NCI-H2029 treated with DMSO at 0.1 percent for 48 hours (cell line): ENCODE results near the gene COPS9.

ENCODE experiments used
- DNase-seq: peaks from one replicate; lab custom pipeline; 2025; lab: John Stamatoyannopoulos, UW

The COPS9 gene

DNA sequence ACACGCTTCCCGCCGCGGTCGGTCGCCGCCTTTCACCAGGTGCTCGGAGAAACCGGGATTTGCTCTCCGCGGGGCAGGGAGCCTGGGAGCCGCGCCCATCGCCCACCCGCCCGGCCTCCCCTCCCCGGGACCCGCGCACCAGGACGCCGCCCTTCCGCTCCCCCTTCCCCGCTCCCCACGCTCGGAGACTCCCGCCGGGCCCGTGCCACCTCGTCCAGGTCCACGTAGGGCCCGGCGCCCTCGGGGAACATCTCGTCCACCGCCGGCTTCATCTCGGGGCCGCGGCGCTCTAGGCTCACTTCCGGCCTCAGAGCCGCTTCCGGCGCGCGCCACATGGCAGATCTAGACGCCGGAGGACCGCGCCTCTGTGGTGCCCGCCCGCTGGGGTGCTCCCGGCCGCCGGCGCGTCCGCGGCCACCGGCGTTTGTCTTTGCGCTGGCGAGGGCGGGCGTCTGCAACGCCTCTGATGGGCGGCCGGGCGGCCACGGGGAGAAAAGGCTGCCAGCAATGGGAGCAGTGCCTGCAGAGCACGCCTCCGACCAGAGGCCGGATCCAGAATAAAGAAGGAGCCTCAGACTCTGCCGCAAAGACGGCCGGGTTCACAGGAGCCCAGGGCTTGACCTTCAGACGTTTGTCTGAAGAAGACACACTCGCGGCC lies at the start of gene COPS9:
Gene COPS9 (minus strand): TSS at position 293 of the 658 bp plus-strand sequence. CDS start 21 bp downstream, at position 272.
- DNase-seq, result peak; percentile 37

DNA sequence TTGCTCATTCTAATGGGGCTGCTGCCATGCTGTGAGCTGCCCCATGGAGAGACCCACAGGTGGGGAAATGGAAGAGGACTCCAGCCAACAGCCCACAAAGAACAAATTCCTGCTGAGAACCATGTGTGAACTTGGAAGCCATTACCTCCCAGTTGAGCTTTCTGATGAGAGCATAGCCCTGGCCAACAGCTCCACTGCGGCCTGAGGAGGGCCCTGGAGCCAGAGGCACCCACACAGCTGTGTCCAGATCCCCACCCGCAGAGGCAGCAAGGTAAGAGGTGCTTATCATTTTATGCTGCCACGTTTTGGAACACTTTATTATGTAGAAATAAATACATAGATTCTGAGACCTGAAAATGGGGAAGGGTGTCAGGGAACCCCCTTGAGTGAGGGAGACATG lies 48.6 kb upstream of the COPS9 start:
- DNase-seq, result no peak

DNA sequence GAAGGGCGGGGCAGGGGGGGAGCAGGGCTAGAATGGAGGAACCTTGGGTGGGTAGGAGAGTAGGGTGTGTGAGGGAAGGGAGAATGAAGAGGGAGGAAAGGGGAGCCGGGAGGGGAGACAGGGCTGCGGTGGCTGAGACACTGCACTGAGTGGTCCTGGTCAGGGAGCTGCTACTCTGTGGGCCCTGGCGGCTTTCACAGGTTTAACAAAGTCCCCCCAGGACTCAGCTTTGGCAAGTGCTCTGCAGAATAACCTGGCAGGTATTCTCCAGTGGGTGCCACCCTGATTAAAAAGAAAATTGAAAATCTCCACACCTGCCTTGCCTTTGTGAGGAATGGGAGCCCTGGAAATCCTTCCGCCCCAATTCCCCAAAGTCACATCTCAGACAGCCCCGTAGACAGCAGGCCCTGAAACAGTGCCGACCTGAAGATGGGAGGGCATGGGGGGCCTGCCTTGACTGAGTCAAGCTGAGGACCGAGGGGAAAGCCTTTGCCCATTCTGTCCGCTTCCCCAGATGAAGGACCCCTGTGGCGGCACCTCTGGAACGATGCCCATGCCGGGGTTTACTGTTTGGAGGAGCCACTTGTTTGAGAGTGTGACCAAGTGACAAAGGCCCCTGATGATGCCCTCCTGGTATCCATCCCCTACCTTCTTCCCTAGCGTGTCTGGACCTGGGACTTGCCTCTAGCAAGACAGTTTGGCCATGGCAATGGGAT lies 47.9 kb upstream of the COPS9 start:
- DNase-seq, result no peak

DNA sequence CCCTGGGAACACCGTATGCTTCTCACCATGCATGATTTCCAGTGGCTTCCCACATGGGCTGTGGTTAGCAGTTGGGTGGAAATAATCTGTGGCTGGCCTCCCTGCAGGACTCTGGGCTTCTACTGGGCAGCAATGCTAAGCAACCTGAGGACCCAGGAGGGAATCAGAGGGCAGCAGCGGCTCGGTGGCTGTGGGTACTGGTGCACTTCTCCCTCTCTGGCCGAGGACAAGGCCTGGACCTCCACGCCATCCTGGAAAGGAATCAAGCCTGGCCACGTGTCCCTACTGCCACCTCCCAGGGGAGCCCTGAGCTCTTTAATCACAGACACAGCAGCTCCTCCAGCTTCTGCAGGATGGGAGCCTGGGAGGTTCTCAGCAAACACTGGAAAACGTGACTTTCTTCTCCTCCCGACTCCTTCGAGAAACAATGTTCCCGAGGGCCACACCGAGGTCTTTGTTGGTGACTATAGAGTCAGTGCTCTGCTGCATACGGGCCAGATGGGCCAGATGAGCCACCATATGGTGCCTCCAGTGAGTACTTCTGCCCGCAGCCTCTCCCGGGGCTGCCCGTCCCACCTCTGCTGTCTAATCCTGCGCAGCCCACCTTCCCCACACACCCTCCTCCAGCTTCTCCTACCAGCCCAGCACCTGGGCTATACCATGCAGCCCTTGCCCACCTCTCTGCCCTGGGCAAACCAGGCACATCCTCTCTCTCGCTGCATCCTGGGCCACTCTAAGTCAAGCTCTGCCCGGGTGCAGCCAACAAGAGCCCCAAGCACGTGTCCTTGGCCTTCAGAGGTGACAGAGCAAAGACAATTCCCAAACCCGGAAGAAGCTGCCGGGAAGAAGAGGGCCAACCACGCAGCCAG lies 47.1 kb upstream of the COPS9 start:
- DNase-seq, result no peak

- no peak for DNase-seq
Observed at GRCh38 chr2:240182476-240182875, 46.4 kb upstream of the COPS9 start.

- DNase-seq, result no peak
Observed at GRCh38 chr2:240182001-240182400, 45.9 kb upstream of the COPS9 start.

DNA sequence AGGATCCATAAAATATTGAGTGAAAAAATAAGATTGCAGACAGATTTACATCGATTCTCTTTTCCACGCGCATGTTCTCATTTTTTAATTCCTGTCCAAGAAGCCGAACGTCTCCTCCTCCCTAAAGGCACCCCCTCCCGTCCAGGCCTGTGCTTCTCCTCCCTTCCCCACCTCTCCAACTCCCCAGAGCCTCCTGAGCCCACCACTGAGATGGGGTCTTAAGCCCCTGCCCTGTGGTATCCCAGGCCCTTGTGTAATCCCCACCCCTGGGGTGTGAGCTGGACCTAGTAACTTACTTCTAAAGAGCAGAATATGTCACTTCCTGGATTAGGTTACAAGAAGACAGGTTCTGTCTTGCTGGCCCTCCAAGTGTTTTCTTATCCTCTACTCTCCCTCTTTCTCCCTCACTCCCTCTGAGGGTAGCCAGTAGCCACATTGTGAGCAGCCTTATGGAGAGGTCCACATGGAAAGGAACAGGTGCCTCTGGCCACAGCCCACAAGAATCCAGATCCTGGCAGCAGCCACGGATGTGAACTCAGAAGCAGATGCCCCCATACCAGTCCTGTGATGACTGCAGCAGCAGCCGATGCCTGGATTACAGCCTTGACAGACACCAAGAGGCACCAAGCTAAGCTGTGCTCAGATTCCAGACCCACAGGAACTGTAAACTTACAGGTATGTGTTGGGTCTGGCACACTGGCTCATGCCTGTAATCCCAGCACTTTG lies 44.0 kb upstream of the COPS9 start:
- DNase-seq, result no peak

DNA sequence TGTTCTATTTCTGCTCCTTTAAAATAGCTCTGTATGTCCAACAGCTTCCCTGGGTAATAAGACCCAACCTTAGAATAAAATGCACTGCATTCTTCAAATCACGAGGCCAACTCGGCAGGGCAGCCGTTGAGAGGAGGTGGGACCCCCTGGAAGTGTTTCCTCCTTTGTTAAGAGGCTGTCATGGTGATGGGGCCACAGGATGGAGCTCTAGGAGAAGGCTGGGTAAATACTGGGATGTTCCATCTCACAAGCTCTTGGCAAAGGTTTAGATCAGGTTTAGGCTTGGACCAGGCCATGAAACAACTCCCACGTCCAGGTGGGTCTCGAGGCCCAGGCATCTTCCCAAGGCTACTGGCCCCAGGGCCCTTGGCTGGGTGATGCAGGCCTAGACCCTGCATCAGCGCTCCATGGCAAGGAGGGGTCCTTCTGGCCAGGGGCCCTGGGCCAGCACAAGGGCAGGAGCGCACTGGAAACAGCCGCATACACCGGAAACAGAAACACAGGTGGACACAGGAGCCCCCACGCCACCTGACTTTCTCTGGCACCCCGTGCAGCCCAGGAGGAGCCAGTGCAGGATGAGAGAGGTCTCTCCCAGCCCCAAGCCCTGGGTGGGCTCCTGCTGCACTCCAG lies 43.2 kb upstream of the COPS9 start:
- DNase-seq, result no peak

DNA sequence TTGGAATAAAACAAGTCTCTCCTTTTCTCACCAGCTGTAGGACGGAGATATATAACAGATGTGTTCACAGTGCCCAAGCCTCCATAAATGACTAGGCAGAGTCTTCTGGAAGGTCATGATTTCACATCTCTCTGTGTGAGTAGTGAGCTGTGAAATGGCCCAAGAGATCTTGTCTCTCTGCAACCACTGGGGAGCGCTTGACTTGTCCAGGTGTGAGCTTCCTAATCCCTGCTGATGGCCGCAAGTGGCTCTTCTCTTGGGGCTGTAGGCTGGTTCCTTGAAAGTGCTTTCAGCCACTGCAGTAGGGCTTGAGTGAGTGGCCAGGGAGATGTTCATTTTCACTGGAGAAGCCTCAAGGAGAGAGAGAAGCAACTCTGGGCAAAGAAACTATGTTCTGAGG lies 42.5 kb upstream of the COPS9 start:
- DNase-seq, result no peak

GRCh38 chr2:240174496-240174895 lies 38.4 kb upstream of the COPS9 start:
- DNase-seq, result no peak

DNA sequence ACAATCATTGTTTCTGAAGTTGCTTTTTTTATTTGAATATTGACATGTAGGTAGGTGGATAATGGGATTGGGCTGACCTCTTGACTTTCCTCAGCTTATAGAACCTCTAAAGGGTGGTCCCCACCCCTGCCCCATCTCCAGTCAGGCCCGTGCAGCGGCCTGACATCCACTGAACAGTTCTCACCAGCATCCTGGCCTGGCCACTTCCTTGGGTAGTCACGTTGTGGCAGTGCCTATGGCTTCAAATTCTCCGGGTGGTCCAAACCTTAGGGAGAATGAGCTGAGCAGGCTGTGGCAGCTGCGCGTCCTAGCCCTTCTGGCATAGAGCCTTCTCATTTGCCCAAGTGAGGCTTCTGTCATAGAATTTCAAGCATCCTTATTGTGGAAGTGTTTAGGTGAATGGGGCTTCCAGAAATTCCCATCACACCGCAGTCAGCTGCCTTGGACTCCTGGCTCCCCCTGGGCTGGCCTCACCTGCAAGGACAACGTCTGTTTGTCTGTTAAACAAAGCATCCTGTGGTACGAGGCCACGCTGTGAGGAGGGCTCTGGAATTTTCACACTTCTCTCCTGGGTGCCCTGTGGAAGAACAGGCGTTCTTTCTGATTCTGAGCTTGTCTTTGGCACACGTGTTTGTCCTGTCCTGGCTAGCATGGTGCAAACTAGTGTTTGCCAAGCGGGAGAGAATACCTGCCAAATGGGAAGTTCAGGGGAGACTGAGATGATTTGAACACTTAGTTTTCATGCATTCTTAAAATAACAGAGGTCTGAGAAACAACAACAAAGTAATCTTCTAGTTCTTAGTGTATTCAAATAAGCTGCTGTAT lies 36.2 kb upstream of the COPS9 start:
- no peak for DNase-seq

DNA sequence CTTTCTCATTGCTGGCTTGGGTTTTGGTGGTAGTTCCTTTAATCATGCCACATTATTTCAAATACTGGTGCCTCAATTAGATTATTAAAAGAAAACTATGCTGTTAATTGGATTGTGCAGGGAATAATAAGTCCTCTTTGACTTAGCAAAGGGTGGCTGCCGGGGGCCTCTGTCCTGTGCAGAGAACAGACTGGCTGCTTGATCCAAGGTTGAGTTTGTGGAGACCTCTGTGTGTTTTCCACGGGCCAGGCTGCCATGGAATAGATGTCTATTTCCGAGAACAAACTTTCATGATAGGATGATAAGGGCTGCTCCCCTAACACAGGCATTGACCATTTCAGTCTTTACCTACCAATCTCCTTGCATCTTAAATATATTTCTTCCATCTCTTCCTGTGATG lies 34.8 kb upstream of the COPS9 start:
- DNase-seq, result no peak

- no peak for DNase-seq
Observed at GRCh38 chr2:240170354-240170735, 34.2 kb upstream of the COPS9 start.

DNA sequence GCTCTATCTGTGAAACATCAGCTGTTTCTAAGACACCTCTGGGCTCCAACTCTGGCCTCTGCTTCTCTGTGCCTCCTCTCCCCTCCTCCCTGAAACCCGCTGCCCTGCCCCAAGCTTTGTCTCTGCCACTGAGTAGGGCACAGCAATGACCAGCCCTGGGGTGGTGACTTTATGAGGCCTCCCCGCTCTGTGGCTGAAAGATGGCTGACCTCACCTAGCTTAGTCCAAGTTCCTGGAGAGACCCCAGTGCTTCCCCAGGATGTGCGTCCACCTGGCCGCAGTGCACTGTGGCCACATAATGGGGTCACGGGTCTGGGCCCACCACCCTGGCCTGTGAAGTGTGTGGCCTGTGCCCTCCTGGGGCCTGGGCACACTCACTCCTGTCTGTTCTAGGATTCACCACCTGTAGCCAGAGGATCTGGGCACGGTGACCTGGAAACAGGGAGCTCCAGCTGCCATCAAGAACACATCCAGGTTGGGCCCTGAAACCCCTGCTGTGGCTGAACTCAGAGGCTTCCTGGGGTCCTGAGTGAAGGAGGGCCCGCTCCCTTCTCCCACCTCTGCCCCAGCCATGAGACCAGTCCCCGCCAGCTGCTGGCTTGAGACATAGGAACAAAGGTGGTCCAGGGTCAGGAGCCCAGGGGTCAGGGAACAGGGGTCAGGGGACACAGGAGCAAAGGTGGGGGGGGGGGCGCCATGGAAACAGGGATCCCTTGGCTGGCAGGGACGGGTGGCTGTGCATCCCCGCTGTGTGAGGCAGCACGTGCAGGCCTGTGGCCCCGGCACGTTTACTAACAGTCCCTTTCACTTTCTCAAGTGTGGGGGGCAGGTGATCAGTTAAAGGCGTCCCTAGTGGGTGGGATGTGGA lies 33.6 kb upstream of the COPS9 start:
- DNase-seq, result no peak

DNA sequence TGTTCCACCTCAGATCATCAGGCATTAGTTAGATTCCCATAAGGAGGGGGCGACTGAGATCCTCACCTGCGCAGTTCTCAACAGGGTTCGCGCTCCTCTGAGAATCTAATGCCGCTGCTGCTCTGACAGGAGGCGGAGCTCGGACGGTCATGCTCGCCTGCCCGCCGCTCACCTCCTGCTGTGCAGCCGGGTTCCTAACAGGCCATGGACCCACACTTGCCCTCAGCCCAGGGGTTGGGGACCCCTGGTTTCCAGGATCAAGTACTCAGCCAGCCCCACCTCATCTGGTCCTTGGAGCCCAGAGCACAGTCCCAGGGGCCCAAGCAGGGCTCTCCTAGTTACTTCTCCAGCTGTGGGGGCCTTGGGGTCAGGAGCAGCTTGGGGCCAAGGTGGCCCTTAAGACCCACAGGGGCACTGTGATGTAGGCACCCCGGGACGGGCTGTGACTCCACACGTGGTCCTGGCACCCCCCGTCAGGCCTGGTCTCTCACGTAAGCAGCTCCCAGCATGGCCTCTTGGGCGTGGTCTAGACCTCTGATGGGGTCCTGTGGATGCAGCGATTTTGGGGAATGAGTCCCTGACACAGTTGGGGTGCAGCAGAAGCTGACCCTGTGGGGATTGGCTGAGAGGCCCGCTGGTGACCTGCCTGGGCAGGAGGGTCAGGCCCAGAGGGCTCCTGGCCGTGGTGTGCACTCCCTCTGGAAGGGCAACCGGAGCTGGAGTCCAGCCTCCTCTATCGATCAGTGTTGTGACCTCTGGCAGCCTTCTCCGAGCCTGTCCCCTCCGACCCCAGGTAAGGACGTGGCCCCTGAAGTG lies 32.6 kb upstream of the COPS9 start:
- no peak for DNase-seq

GRCh38 chr2:240168041-240168440 lies 31.9 kb upstream of the COPS9 start:
- DNase-seq, result no peak

GRCh38 chr2:240167588-240167880 lies 31.4 kb upstream of the COPS9 start:
- DNase-seq, result no peak

DNA sequence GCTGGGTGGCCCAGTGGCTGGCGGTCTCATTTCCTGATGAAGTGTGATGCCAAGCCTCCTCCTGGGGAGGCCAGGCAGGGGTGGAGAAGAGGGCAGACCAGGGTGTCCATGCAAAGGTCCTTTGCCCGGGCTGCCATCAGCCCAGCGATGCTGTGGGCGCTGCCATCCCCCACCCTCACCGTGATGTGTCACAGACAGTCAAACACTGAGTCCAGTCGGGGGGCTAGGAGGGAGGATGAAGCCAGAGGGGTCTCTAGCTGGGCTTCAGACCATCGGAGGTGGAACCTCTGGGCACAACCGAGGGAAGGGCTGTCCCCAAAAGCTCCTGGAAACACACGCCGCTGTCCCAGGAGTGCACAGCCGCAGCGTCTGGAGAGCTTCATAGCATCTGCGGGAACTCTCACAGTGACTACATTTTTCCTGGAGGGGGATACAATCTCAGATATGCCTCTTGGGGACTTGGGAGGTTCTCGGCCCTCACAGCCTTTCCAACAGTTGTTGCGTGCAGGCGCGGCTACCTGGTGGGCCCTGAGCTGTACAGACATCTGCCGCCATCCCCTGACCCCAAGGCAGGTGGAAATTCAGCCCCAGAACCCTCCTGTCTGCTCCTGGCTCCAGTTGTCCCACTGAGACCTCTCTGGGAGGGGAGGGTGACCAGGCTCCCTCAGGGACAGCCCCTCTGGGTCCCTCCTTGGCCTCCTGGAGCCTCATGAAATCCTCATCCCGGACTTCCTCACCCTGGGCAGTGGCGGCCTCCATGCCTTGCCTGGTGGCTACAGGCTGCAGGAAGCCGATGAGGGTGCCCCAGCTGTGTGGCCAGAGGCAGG lies 30.9 kb upstream of the COPS9 start:
- DNase-seq, result no peak
